Hematopoietic multipotent progenitor cell treated with erythropoietin and hydrocortisone succinate and interleukin-3 and kit ligand, for 4 days (in vitro differentiated cells): ENCODE results near the gene AQP9.
"Not testable (repeated sequence)": the region's sequence is repeated elsewhere in the genome, so short reads cannot be mapped to it uniquely, and the experiment has no call there.

Experiments used
- DNase-seq: peaks from one replicate; pipeline ENCODE4 v3.0.0-alpha.2; 2015

AQP9 gene, protein sequence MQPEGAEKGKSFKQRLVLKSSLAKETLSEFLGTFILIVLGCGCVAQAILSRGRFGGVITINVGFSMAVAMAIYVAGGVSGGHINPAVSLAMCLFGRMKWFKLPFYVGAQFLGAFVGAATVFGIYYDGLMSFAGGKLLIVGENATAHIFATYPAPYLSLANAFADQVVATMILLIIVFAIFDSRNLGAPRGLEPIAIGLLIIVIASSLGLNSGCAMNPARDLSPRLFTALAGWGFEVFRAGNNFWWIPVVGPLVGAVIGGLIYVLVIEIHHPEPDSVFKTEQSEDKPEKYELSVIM

DNA sequence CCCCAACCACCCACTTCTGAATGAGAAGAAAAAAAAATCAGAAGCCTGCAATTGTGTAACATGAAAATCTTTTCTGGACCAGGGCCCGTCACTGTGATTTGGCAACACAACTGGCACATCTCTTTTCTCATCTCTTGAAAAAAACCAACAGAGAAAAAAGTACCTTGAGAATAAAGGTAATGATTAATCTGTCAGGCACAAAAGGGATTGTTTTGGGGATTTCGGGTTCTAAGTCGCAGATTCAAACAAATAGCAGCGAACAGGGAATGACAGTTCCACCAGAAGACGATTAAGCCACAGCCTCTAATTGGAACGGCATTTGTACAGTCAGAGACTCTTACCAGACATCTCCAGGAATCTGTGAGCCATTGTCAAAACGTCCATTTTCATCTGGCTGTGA is at the start of gene AQP9:
AQP9 (plus strand) TSS at position 276 of the 400 bp plus-strand sequence. CDS start 185 bp downstream, outside the sequence.
- DNase-seq, result no peak

DNA sequence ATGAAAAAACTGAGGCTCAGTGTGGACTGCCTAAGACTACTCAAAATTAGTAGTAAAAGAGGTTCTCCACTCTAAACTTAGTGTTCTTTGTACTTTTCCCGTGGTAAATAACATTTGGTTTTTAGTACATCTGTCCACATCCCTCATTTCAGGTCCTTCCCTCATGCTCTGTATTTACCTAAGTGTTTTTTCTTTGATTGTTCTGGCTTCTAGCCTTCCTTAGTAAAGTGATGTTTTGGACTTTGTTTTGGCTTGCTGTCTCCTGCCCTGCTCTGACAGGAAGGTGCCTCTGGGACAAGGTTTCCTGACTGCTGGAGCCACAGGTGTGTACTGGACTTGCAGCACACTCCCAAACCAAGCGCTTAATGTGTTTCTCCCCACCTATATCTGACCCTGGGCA is 42.8 kb upstream of the AQP9 start:
- no peak for DNase-seq

GRCh38 chr15:58096529-58097084 is 41.6 kb upstream of the AQP9 start:
- no peak for DNase-seq

DNA sequence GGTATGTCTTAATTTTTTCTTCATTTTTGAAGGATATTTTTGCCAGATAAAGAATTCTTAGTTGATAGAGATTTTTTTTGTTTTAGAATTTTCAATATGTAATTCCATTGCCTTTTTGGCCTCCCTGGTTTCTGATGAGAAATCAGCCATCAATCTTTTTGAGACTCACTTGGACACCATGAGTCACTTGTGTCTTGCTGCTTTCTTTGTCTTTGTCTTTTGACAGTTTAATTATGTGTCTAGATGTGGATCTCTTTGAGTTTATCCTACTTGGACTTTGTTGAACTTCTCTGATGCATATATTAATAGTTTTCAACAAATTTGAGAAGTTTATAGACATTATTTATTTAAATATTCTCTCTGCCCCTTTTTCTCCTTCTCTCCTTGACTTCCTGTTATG is 34.7 kb upstream of the AQP9 start:
- no peak for DNase-seq

DNA sequence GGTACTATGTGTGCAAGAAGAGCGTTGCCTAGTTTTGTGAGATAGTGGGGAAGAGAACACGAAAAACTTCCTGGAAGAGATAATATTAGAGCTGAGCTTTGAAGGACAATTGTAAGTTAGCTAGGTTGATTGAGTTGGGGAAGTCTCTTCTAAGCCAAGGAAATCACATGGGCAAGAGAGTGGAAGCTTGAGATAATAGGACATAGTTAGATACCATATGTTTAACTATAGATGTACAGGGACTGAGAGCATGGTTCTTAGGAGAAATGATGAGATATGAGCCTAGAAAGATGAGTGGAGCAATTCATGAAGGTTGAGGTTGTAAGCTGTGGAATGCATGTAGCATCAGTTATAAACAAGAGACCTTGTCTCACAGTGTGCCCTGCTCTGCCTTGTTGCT is 30.1 kb upstream of the AQP9 start:
- no peak for DNase-seq

DNA sequence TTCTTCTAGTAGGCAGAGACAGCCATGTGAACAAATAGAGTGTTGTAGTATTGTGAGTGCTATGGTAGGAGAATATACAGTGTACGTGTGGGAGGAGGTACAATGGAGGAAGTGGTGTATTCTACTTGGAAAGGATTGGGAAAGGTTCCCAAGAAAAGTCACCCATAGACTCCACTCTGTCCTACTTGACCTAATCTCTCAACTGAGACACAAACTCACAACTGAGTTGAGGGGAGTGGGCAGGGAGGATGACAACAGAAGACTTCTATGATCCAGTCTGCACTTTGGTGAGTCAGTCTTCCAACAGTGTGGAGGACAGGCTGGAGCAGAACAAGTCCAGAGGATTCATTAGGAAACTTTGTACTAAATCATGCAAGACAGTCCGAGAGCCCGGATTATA is 28.8 kb upstream of the AQP9 start:
- no peak for DNase-seq

DNA sequence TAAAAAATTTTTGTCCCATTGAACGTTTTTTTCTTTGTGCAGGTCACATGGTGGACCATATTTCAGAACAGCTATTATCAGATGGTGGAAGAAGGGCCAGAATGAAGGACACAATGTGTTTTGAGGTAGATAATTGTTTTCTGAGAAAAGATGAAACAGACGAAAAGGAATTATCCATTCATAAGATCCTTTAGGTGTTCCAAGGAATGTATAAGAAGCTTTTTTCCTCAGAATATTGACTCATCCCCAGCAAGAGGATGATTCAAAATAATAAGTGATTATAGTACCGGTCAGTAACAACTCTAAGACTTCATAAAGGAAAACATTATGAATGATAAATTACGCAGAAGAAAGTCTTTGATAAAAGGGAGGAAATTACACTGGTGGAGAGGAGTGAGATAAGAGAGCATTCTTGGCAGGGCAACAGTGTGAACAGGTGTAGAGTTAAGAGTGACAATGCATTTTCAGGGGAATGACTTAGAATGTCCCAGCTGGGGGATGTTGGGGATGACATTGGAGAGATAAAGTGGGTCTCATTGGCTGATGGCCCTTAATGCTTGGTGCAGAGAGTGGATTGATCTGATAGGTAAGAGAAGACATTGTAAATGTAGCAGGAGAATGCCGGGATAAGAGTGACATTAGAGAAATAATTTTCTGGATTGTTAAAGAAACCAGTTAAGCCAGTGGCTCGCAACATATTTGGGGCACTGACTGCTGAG is 27.0 kb upstream of the AQP9 start:
- DNase-seq, result peak; percentile 59

- DNase-seq, result no peak
Observed at GRCh38 chr15:58111718-58112104, 26.5 kb upstream of the AQP9 start.

DNA sequence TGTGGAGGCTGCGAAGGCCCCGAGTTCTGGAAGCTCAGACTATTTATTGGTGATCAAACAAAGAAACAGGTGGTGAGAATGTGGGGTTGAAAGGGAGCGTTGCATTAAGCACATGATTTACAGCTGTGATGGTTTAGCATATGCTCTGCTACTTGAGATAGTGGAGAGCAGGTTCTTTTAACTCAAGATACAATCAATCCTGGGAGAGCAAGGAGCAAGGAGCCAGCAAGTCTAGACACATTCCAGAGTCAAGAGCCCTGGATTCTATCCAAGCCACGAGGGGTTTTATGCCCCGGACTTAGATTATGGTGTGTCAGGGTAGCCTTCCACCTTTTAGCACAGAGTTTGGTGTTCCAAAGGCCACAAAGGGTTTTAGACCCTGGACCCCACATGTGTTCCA is 24.8 kb upstream of the AQP9 start:
- not testable (repeated sequence) for DNase-seq

DNA sequence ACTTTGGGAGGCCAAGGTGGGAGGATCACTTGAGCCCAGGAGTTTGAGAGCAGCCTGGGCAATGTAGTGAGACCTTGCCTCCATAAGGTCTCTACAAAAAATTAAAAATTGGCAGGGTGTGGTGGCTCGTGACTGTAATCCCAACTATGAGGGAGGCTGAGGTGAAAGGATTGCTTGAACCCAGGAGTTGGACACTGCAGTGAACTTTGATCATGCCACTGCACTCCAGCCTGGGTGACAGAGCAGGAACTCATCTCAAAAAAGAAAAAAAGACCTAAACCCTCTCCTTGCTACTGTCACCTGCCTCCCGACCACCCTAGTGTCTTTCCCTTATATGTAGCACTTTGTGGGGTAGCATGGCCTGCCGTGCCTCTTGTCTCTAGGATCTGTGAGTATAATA is 23.8 kb upstream of the AQP9 start:
- no peak for DNase-seq

DNA sequence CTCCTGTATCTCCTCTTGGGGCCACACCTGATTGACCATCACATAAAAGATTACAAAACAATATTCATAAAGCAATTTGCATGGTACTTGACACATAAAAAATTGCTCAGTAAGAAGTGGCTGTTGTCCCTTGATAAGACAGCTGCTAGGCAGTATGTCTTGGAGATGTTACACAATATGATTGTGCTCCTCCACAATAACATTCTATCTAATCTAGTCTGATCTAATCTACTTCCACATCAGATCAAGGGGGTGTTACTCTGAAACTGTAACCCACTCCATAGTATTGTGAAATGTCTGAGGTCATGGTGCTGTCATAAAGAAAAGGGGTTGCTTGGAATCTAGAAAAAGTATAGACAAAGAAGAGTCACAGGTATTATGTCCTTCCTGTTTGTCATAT is 23.4 kb upstream of the AQP9 start:
- DNase-seq, result peak; percentile 74

- DNase-seq, result peak; percentile 8
Observed at GRCh38 chr15:58115692-58116091, 22.5 kb upstream of the AQP9 start.

DNA sequence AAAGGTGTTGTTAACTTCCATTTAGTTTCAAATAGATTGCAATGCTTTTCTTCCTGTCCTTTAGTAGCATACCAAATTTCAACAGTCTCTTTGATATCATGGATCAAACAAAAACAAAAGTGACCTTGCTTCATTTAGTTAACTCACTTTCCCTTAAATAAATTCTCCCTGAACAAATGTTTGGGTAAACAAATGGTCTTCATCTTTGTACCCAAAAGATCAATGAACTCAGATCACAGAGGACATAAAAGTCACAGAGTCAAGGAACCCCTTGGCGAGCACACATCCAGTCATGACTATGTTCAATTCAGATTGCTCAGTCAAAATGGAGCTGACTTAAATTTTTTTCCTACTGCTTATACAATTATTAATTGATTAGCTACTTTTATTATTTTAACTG is 20.6 kb upstream of the AQP9 start:
- DNase-seq, result no peak

DNA sequence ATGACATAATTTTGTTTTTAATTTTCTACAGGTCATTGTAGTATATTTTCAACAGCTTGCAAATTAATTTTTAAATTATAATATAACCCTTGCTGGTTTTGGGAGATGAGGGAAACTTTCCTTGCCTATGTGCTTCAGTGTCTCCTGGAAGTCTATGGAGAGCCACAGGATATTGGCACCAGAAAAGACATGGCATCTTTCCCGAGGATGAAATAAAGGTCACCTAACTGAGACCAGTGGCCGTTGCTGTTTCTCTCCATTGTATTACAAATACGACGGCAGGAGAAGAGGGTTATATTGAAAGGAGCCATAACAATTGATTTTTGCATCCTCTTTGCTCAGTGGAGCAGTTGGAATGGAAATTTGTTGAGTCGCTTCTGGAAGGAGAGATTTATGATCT is 19.9 kb upstream of the AQP9 start:
- no peak for DNase-seq

DNA sequence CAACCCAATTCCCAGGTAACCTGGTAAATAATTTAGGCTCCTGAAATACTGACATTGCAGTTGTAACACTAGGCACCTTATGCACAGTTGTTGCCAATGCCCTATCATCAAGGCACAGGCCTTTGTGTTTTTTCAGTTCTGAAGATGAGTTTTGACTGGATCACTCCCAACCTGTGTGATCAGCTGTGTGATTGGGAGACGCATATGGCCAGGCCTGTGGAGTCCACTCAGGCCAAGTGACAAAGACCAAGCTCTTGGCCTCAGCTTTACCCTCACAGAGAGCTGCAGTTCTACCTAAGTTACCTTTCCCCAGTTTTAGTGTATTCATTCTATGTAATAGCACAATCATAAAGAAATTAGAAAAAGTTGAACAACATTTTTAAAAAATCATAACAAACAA is 19.2 kb upstream of the AQP9 start:
- DNase-seq, result no peak

DNA sequence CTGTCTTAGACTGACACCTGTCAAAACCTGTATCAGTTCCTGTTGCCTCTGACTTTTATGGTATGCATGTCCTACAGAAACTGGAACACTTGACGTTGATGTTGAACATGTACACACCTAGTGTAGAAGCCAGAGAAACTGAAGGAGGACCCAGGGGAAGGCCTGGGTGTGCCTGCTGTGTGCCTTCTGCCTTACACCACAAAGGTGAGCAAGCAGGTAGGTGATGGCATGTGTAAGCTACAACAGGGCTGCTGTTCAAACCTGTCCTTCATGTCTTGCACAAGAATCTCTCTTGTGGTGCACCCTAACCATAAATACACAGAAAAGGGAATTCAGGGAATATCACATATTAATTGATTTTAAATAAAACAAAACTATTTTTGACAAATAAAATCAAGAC is 13.6 kb upstream of the AQP9 start:
- no peak for DNase-seq

DNA sequence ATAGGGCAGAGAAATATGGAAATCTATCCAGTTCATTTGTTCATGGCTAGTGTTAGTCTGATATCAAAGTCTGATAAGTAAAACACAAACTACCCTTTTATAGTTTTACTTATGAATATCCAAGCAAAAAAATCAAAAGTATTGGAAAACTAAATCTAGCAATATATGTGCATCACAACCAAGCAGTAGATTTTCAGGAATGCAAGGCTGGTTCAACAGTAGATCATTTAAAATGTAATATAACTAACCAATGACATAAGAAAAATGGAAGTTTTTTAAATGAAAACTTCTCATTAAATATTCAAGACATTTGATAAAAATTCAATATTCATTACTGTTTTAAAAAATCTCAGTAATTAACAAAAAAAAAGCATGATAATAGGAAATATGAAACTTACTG is 12.8 kb upstream of the AQP9 start:
- no peak for DNase-seq

DNA sequence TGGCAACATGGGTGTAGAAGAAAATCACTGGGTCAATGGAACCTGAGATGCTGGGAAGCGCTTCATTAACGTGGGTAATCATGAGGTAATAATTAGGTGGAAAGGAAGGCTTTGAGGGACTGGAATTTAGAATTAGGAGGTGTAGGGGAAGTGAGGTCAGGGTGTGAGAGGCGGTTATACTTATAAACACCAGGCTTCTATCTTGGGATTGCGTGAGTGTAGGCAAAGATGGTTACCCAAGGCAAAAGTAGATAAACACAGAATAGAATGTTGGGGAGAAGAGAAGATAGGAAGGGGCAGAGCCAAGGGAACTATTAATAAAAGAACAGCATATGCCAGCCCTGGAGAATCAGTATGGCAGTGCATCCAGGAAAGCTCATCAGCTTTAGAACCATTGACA is 3.3 kb upstream of the AQP9 start:
- no peak for DNase-seq

- no peak for DNase-seq
Observed at GRCh38 chr15:58135511-58136174, 2.5 kb upstream of the AQP9 start.

DNA sequence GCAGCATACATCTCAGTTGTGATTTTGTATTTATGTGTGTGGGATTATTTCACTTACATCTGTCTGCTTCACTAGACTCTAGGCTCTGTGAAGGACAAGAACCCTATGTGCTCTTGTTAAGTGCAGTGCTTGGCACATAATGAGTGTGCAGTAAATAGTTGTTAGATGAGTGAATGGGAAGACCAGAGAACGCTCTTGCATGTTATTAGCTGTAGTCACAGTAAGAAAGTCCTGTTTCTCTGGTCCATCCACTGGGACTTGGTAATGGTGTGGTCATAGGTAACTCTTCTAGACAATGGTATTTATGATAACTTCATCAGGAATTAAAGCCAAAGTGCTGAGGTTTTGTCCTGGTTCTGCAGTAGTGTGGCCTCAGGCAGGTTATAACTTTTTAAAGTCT is 1.4 kb upstream of the AQP9 start:
- DNase-seq, result no peak

GRCh38 chr15:58137686-58138085 is 495 bp upstream of the AQP9 start:
- DNase-seq, result no peak

DNA sequence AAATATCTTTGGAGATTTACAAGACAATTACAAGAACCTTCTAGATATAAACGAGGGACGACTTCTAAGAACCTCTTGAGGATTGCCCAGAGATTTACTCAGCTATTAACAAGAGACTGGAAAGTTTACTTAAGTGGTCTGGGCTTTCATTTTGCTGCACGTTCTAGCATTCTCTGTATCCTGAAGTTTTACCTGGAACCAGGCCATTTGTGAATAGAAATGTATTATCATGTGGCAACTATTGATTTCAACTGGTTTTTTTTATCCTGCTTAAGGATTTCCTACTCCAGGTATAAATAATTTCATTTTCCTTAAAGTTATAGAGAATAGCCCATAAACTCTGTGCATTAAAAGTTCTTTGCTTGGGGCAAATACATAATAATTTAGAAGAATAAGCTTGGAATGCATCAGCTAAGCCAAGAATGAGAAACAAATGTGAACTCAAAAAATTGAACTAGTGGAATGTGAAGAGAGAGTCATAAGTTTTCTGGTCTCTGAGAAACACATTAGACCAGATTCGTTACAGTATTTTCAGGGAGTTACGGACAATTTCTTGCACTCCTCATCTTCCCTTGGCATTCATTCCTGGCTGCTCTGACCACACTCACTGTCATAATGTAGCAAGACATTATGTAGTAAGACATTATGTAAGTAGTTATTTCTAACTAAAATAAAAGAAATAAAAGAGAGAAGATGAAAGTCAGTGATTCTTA is 1.3 kb downstream of the AQP9 start:
- DNase-seq, result no peak

GRCh38 chr15:58139989-58140522 is 1.9 kb downstream of the AQP9 start:
- DNase-seq, result peak; percentile 54
